HCT116 (cell line): ENCODE measurements around the gene ZNF562. TPM values are rescaled to one million over a fixed set of nuclear protein-coding genes. Genes with fewer than 3 reads are reported as not detected.

Experiments used
- ATAC-seq: fragments of 200-7000 bp; cut with Tn5 transposase; 2 replicates; pipeline ENCODE4 v1.9.1; 2020; ENCODE audit warnings: mild to moderate bottlenecking, moderate library complexity
- BruUV-seq: library from RNA; stranded (reverse); fragments of 400-500 nt; replicated peaks from 2 replicates; lab custom pipeline; 2021; lab: Mats Ljungman, UMichigan
- CTCF ChIA-PET: fragments of 300-600 bp; sonication (Branson Sonifier 250); formaldehyde crosslinking; loops from one replicate; lab custom pipeline; 2021; ENCODE audit warnings: antibody characterized with exemption; lab: Charles Lee
- POLR2A ChIA-PET: fragments of 300-600, 350-600 bp; sonication (Branson Sonifier 250); formaldehyde crosslinking; loops from one replicate; lab custom pipeline; 2021; ENCODE audit warnings: antibody characterized with exemption; lab: Charles Lee
- RAD21 ChIA-PET, 2 experiments: fragments of 300-600 bp; sonication (Branson Sonifier 250); formaldehyde crosslinking; loops; one replicate each; lab custom pipeline; 2023; ENCODE audit warnings: low total read pairs in 2 of 2; ENCODE audit not compliant: uncharacterized antibody in 2 of 2, unreplicated experiment in 2 of 2, low non-redundant PET in 1 of 2; lab: Charles Lee
- DNase-seq: peaks from one replicate; pipeline ENCODE4 v3.0.0-alpha.2; 2010; ENCODE audit warnings: low read depth, low spot score
- H2AFZ ChIP-seq: fragments of 200-600 bp; shearing (Covaris generic), sonication (generic); 2 replicates; pipeline ENCODE4 v1.6.1; 2017; ENCODE audit warnings: low read depth, mixed run types, mixed read lengths, antibody characterized with exemption, low read length; ENCODE audit not compliant: poor library complexity, severe bottlenecking
- H3K27ac ChIP-seq: 2 replicates; pipeline ENCODE4 v1.5.1; 2012; ENCODE audit warnings: low read depth, low read length
- H3K27me3 ChIP-seq: fragments of 200-600 bp; sonication (generic); 2 replicates; pipeline ENCODE4 v1.6.1; 2016; ENCODE audit warnings: mixed run types, low read length, mixed read lengths; ENCODE audit not compliant: insufficient read depth
- H3K36me3 ChIP-seq, 2 experiments: fragments of 200-500 bp in 1 of 2; fragments of 200-600 bp in 1 of 2; sonication (Bioruptor generic) in 1 of 2; sonication (generic) in 1 of 2; 2 replicates each; pipeline versions ENCODE4 v1.5.1 to v1.6.1; 2014 to 2016; ENCODE audit warnings: low read length in 2 of 2, inconsistent platforms in 1 of 2, mixed read lengths in 1 of 2, mixed run types in 1 of 2; ENCODE audit not compliant: insufficient read depth in 2 of 2, control insufficient read depth in 1 of 2
- H3K4me1 ChIP-seq, 2 experiments: fragments of 200-600 bp in 1 of 2; sonication (generic) in 1 of 2; 2 replicates each; pipeline versions ENCODE4 v1.5.1 to v1.6.1; 2012 to 2017; ENCODE audit warnings: low read length in 2 of 2, inconsistent platforms in 1 of 2, mild to moderate bottlenecking in 1 of 2, mixed read lengths in 1 of 2, mixed run types in 1 of 2, moderate library complexity in 1 of 2; ENCODE audit not compliant: insufficient read depth in 2 of 2, control insufficient read depth in 1 of 2
- H3K4me2 ChIP-seq: fragments of 200-600 bp; sonication (generic); 2 replicates; pipeline ENCODE4 v1.6.1; 2017; ENCODE audit warnings: mixed run types, low read length, mixed read lengths
- H3K4me3 ChIP-seq, 2 experiments: fragments of 200-600 bp in 1 of 2; sonication (generic) in 1 of 2; replicated peaks in 1 of 2; 2 replicates each; pipeline ENCODE4 v1.5.1; 2011 to 2016; ENCODE audit warnings: low read length in 2 of 2, control low read depth in 1 of 2, low read depth in 1 of 2, mild to moderate bottlenecking in 1 of 2, mixed read lengths in 1 of 2, mixed run types in 1 of 2
- H3K79me2 ChIP-seq: fragments of 200-600 bp; sonication (generic); 2 replicates; pipeline ENCODE4 v1.6.1; 2017; ENCODE audit warnings: mild to moderate bottlenecking, mixed run types, low read length, moderate library complexity, mixed read lengths; ENCODE audit not compliant: insufficient read depth
- H3K9ac ChIP-seq: fragments of 200-600 bp; sonication (generic); 2 replicates; pipeline ENCODE4 v1.6.1; 2016; ENCODE audit warnings: low read length, mixed read lengths
- H3K9me2 ChIP-seq: fragments of 200-600 bp; sonication (generic), shearing (Covaris generic); 2 replicates; pipeline ENCODE4 v1.6.1; 2017; ENCODE audit warnings: mixed run types, mild to moderate bottlenecking, moderate library complexity; ENCODE audit not compliant: insufficient read depth
- H3K9me3 ChIP-seq, 2 experiments: fragments of 200-500 bp in 1 of 2; fragments of 200-600 bp in 1 of 2; sonication (Bioruptor generic) in 1 of 2; sonication (generic) in 1 of 2; 2 replicates each; pipeline ENCODE4 v1.6.1; 2014 to 2017; ENCODE audit warnings: low read length in 2 of 2, mixed read lengths in 2 of 2, inconsistent platforms in 1 of 2, low read depth in 1 of 2, mild to moderate bottlenecking in 1 of 2, mixed run types in 1 of 2, moderate library complexity in 1 of 2; ENCODE audit not compliant: control insufficient read depth in 1 of 2, insufficient read depth in 1 of 2
- H4K20me1 ChIP-seq: fragments of 200-600 bp; sonication (generic), shearing (Covaris generic); 2 replicates; pipeline ENCODE4 v1.6.1; 2017; ENCODE audit warnings: mixed run types, mild to moderate bottlenecking, moderate library complexity; ENCODE audit not compliant: insufficient read depth
- CBX3 ChIP-seq: IDR thresholded peaks from 2 replicates; pipeline ENCODE4 v1.6.1; 2012; ENCODE audit warnings: low read depth
- CEBPB ChIP-seq: IDR thresholded peaks from 2 replicates; pipeline ENCODE4 v1.6.1; 2012; ENCODE audit warnings: low read depth
- FOSL1 ChIP-seq: IDR thresholded peaks from 2 replicates; pipeline ENCODE4 v1.6.1; 2012; ENCODE audit warnings: low read depth
- JUND ChIP-seq: IDR thresholded peaks from 2 replicates; pipeline ENCODE4 v1.6.1; 2012
- POLR2AphosphoS5 ChIP-seq: IDR thresholded peaks from 2 replicates; pipeline ENCODE4 v1.6.1; 2011; ENCODE audit warnings: mild to moderate bottlenecking, low read depth, low read length, moderate library complexity
- RAD21 ChIP-seq: IDR thresholded peaks from 2 replicates; pipeline ENCODE4 v1.6.1; 2012; ENCODE audit warnings: low read depth, mild to moderate bottlenecking
- SRF ChIP-seq: IDR thresholded peaks from 2 replicates; pipeline ENCODE4 v1.6.1; 2012; ENCODE audit warnings: low read depth
- TCF7L2 ChIP-seq: IDR thresholded peaks from 2 replicates; pipeline ENCODE4 v1.7.0; 2011; ENCODE audit warnings: borderline replicate concordance, inconsistent platforms; ENCODE audit not compliant: insufficient read depth, insufficient read length; ENCODE audit errors: extremely low read depth
- ZNF274 ChIP-seq: fragments of 200-500 bp; sonication (Bioruptor generic); IDR thresholded peaks from 2 replicates; pipeline ENCODE4 v1.6.1; 2014; ENCODE audit warnings: mild to moderate bottlenecking, low read depth, low read length, inconsistent platforms
- intact Hi-C: fragments of 100-400 bp; cut with micrococcal nuclease; formaldehyde crosslinking; loops from 2 replicates; pipeline ENCODE4 v1.10.0; 2022
- total RNA-seq: library from RNA; stranded (reverse); gene quantifications from one replicate; pipeline ENCODE4 v1.2.1, GENCODE V29; 2021; ENCODE audit not compliant: unreplicated experiment
- TF ChIP-seq, protein P1 (sequence below): IDR thresholded peaks from 2 replicates; pipeline ENCODE4 v1.6.1; 2012
- TF ChIP-seq, protein P2 (sequence below): IDR thresholded peaks from 2 replicates; pipeline ENCODE4 v1.6.1; 2011; ENCODE audit warnings: mild to moderate bottlenecking, low read length, moderate library complexity; ENCODE audit not compliant: insufficient replicate concordance; ENCODE audit errors: extremely low read depth

Gene ZNF562
- total RNA-seq, 1 experiment from 2014 or later: 37.8 TPM

DNA sequence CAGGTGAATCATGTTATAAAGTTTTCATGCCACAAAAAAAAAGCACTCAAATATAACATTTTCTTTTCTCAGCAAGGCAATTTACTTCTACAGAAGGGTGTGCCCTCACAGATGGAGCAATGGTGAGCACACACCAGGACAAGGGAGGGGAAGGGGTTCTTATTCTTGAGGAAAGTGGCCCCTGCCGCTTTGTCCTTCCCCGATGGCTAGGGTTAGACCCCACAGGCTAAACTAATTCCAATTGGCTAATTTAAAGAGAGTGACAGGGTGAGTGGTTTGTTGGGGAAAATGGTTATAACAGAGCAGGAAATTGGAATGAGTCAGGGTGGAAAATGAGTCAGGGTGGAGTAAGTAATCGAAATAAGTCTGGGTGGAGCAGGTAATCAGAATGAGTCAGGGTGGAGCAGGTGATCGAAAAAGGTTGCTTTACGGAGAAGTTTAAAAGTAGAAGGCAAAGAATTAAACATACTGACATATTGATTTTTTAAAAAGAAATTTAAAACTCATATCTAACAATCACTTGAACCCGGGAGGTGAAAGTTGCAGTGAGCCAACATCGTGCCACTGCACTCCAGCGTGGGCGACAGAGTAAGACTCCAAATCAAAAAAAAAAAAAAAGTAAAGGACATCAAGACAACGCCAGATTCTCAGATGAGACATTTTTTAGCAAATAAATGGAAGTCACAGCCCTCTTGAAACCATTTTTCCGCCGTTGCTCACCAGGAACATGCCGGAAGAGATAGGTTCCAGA is 813 bp downstream of the ZNF562 start:
- H3K9ac ChIP-seq: peak overlapping the region; percentile 78
- ATAC-seq: no peak; the same call in 1 of the 2 replicates
- peaks cover 23 to 26% of the 10 kb centered on the region in 2 experiments; a peak in 3 of 4 replicates for H3K9me3 ChIP-seq
- peak; percentile 39 for DNase-seq
- no peaks in the 10 kb centered on the region for H3K9me2 ChIP-seq
- CTCF ChIA-PET: no interaction called here
- BruUV-seq: TSS peak; percentile 66
- H3K27ac ChIP-seq: peak overlapping the region; percentile 95
- no peak for TF ChIP-seq SRF
- TF ChIP-seq ZNF274: no peak
- TF ChIP-seq JUND: peak; percentile 61
- no peak for TF ChIP-seq TCF7L2
- TF ChIP-seq CEBPB: peak; percentile 31; the same call in 1 of the 2 replicates
- TF ChIP-seq CBX3: peak; percentile 98
- TF ChIP-seq, protein P1, sequence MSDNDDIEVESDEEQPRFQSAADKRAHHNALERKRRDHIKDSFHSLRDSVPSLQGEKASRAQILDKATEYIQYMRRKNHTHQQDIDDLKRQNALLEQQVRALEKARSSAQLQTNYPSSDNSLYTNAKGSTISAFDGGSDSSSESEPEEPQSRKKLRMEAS: peak; percentile 28; the same call in 1 of the 2 replicates
- TF ChIP-seq FOSL1: peak; percentile 82
- TF ChIP-seq POLR2AphosphoS5: no peak
- peak overlapping the region; percentile 85 for H3K4me2 ChIP-seq
- peaks cover 5 to 37% of the 10 kb centered on the region in 2 experiments; a peak in 3 of 4 replicates for H3K36me3 ChIP-seq
- H3K27me3 ChIP-seq: no peaks in the 10 kb centered on the region
- peaks cover 56% of the 10 kb centered on the region for H3K79me2 ChIP-seq
- RAD21 ChIA-PET: no interaction called here
- H3K4me3 ChIP-seq: peak overlapping the region; percentile 54 to 72
- intact Hi-C loops: loop anchor here (1.0 to 10.0 kb wide), 3 partner anchors 89 to 349 kb away; partner anchors contain the start of genes FBXL12, ZNF121 and ZNF559
- H2AFZ ChIP-seq: no peak overlapping the region
- peaks cover 2 to 12% of the 10 kb centered on the region in 2 experiments; a peak in 1 of 4 replicates for H3K4me1 ChIP-seq
- no peaks in the 10 kb centered on the region for H4K20me1 ChIP-seq
- POLR2A ChIA-PET: no interaction called here

DNA sequence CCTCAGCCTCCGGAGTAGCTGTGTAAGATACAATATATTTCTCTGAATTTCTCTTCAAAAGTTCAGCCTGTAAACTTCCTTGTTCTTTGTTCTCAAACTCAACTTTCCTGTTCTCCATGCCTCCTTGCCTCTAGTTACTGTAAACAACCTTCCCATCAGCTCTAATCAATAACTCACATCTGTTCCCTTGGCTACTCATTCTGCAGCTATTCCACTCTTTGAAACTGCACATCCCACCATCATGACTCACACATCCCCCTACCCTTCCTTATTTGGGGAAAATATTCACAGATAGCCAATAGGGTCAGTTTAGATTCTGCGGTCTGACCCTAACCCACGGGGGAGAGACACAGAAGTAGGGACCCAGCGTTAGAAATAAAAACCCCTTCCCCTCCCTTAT is 2.0 kb downstream of the ZNF562 start:
- no TSS peak for BruUV-seq
- intact Hi-C loops: loop anchor here (10.0 kb wide), 2 partner anchors 88 to 348 kb away; partner anchors contain the start of genes ZNF121 and ZNF559
- CTCF ChIA-PET: no interaction called here

More for the DNA sequence above, 2.0 kb downstream of the ZNF562 start:
- no peaks in the 10 kb centered on the region for H4K20me1 ChIP-seq
- H3K4me1 ChIP-seq: peaks cover 2 to 12% of the 10 kb centered on the region in 2 experiments; a peak in 1 of 4 replicates
- H3K27ac ChIP-seq: no peak overlapping the region
- ATAC-seq: no peak
- RAD21 ChIA-PET: no interaction called here
- no peaks in the 10 kb centered on the region for H3K9me2 ChIP-seq
- no peak overlapping the region for H3K4me2 ChIP-seq
- no peak overlapping the region for H2AFZ ChIP-seq
- TF ChIP-seq RAD21: no peak
- TF ChIP-seq, protein P2, sequence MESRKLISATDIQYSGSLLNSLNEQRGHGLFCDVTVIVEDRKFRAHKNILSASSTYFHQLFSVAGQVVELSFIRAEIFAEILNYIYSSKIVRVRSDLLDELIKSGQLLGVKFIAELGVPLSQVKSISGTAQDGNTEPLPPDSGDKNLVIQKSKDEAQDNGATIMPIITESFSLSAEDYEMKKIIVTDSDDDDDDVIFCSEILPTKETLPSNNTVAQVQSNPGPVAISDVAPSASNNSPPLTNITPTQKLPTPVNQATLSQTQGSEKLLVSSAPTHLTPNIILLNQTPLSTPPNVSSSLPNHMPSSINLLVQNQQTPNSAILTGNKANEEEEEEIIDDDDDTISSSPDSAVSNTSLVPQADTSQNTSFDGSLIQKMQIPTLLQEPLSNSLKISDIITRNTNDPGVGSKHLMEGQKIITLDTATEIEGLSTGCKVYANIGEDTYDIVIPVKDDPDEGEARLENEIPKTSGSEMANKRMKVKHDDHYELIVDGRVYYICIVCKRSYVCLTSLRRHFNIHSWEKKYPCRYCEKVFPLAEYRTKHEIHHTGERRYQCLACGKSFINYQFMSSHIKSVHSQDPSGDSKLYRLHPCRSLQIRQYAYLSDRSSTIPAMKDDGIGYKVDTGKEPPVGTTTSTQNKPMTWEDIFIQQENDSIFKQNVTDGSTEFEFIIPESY: no peak
- H3K36me3 ChIP-seq: peaks cover 5 to 41% of the 10 kb centered on the region in 2 experiments; a peak in 3 of 4 replicates
- H3K4me3 ChIP-seq: no peak overlapping the region; a peak in 1 of 4 replicates
- no peak overlapping the region for H3K9ac ChIP-seq
- peaks cover 33 to 36% of the 10 kb centered on the region in 2 experiments; a peak in 3 of 4 replicates for H3K9me3 ChIP-seq
- H3K79me2 ChIP-seq: peaks cover 68% of the 10 kb centered on the region
- no peaks in the 10 kb centered on the region for H3K27me3 ChIP-seq
- no peak for DNase-seq
- POLR2A ChIA-PET: no interaction called here
